ENCODE measurements around the gene SHISA5. TPM values are rescaled to one million over a fixed set of nuclear protein-coding genes. Genes with fewer than 3 reads are reported as not detected.

Gene SHISA5
- total and polyA plus RNA-seq, 2 of the 8 experiments (the other 6 are each of a cell fraction or from before 2014, with no cell fraction given) = 196 to 315 TPM

DNA sequence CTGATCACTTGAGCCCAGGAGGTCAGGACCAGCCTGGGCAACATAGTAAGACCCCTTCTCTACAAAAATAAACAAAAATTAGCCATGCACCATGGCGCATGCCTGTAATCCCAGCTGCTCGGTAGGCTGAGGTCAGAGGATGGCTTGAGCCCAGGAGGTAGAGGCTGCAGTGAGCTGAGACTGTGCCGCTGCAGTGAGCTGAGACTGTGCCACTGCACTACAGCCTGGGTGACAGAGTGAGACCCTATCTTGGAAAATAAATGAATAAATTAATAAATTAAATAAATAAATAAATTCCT is 10.8 kb downstream of the SHISA5 start (continued):
- TF ChIP-seq, protein P1, sequence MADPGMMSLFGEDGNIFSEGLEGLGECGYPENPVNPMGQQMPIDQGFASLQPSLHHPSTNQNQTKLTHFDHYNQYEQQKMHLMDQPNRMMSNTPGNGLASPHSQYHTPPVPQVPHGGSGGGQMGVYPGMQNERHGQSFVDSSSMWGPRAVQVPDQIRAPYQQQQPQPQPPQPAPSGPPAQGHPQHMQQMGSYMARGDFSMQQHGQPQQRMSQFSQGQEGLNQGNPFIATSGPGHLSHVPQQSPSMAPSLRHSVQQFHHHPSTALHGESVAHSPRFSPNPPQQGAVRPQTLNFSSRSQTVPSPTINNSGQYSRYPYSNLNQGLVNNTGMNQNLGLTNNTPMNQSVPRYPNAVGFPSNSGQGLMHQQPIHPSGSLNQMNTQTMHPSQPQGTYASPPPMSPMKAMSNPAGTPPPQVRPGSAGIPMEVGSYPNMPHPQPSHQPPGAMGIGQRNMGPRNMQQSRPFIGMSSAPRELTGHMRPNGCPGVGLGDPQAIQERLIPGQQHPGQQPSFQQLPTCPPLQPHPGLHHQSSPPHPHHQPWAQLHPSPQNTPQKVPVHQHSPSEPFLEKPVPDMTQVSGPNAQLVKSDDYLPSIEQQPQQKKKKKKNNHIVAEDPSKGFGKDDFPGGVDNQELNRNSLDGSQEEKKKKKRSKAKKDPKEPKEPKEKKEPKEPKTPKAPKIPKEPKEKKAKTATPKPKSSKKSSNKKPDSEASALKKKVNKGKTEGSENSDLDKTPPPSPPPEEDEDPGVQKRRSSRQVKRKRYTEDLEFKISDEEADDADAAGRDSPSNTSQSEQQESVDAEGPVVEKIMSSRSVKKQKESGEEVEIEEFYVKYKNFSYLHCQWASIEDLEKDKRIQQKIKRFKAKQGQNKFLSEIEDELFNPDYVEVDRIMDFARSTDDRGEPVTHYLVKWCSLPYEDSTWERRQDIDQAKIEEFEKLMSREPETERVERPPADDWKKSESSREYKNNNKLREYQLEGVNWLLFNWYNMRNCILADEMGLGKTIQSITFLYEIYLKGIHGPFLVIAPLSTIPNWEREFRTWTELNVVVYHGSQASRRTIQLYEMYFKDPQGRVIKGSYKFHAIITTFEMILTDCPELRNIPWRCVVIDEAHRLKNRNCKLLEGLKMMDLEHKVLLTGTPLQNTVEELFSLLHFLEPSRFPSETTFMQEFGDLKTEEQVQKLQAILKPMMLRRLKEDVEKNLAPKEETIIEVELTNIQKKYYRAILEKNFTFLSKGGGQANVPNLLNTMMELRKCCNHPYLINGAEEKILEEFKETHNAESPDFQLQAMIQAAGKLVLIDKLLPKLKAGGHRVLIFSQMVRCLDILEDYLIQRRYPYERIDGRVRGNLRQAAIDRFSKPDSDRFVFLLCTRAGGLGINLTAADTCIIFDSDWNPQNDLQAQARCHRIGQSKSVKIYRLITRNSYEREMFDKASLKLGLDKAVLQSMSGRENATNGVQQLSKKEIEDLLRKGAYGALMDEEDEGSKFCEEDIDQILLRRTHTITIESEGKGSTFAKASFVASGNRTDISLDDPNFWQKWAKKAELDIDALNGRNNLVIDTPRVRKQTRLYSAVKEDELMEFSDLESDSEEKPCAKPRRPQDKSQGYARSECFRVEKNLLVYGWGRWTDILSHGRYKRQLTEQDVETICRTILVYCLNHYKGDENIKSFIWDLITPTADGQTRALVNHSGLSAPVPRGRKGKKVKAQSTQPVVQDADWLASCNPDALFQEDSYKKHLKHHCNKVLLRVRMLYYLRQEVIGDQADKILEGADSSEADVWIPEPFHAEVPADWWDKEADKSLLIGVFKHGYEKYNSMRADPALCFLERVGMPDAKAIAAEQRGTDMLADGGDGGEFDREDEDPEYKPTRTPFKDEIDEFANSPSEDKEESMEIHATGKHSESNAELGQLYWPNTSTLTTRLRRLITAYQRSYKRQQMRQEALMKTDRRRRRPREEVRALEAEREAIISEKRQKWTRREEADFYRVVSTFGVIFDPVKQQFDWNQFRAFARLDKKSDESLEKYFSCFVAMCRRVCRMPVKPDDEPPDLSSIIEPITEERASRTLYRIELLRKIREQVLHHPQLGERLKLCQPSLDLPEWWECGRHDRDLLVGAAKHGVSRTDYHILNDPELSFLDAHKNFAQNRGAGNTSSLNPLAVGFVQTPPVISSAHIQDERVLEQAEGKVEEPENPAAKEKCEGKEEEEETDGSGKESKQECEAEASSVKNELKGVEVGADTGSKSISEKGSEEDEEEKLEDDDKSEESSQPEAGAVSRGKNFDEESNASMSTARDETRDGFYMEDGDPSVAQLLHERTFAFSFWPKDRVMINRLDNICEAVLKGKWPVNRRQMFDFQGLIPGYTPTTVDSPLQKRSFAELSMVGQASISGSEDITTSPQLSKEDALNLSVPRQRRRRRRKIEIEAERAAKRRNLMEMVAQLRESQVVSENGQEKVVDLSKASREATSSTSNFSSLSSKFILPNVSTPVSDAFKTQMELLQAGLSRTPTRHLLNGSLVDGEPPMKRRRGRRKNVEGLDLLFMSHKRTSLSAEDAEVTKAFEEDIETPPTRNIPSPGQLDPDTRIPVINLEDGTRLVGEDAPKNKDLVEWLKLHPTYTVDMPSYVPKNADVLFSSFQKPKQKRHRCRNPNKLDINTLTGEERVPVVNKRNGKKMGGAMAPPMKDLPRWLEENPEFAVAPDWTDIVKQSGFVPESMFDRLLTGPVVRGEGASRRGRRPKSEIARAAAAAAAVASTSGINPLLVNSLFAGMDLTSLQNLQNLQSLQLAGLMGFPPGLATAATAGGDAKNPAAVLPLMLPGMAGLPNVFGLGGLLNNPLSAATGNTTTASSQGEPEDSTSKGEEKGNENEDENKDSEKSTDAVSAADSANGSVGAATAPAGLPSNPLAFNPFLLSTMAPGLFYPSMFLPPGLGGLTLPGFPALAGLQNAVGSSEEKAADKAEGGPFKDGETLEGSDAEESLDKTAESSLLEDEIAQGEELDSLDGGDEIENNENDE (IDR thresholded peaks at IDR 0.05; ENCODE audit: insufficient replicate concordance, low read length) = no peak
- no peak for TF ChIP-seq MAFK (IDR thresholded peaks at IDR 0.05; ENCODE audit: low read depth, low read length)
- TF ChIP-seq POU5F1 (IDR thresholded peaks at IDR 0.05; ENCODE audit: low read depth, low read length) = no peak
- TF ChIP-seq EZH2 (IDR thresholded peaks at IDR 0.05; ENCODE audit: low read depth, low read length, severe bottlenecking) = no peak
- no peak for TF ChIP-seq GTF2F1 (IDR thresholded peaks at IDR 0.05; ENCODE audit: borderline replicate concordance, low read depth, low read length)
- no peak for TF ChIP-seq CEBPB (IDR thresholded peaks at IDR 0.05; ENCODE audit: low read depth, low read length)
- TF ChIP-seq SP2 (IDR thresholded peaks at IDR 0.05; ENCODE audit: low read length) = no peak
- no peak for TF ChIP-seq ASH2L (IDR thresholded peaks at IDR 0.05; ENCODE audit: low read length)
- TF ChIP-seq, protein P2, sequence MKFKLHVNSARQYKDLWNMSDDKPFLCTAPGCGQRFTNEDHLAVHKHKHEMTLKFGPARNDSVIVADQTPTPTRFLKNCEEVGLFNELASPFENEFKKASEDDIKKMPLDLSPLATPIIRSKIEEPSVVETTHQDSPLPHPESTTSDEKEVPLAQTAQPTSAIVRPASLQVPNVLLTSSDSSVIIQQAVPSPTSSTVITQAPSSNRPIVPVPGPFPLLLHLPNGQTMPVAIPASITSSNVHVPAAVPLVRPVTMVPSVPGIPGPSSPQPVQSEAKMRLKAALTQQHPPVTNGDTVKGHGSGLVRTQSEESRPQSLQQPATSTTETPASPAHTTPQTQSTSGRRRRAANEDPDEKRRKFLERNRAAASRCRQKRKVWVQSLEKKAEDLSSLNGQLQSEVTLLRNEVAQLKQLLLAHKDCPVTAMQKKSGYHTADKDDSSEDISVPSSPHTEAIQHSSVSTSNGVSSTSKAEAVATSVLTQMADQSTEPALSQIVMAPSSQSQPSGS (IDR thresholded peaks at IDR 0.05; ENCODE audit: low read length) = no peak
- TF ChIP-seq BCL11A (IDR thresholded peaks at IDR 0.05; ENCODE audit: low read depth in 2 of 2, low read length in 2 of 2) = no peak
- TF ChIP-seq RFX5 (IDR thresholded peaks at IDR 0.05; ENCODE audit: borderline replicate concordance, low read depth, low read length) = no peak

All from H1 (cell line).